BLaER1 treated with 17β-estradiol and CSF1 and Interleukin-3, amounts not matched to agents 10 nM and 100 nM (cell line): Measurements from ENCODE around the gene DHDH.

ENCODE experiments used
- H3K27ac ChIP-seq, 11 experiments: shearing (Covaris generic); formaldehyde crosslinking; 2 replicates each; pipeline ENCODE4 v1.8.1; 2022
- H3K27me3 ChIP-seq, 11 experiments: shearing (Covaris generic); formaldehyde crosslinking; 2 replicates each; pipeline ENCODE4 v1.8.1; 2022
- H3K36me3 ChIP-seq, 11 experiments: shearing (Covaris generic); formaldehyde crosslinking; 2 replicates each; pipeline ENCODE4 v1.8.1; 2022
- H3K4me1 ChIP-seq, 10 experiments: shearing (Covaris generic); formaldehyde crosslinking; 2 replicates each; pipeline ENCODE4 v1.8.1; 2022
- H3K4me2 ChIP-seq, 11 experiments: shearing (Covaris generic); formaldehyde crosslinking; 2 replicates each; pipeline ENCODE4 v1.8.1; 2022
- H3K4me3 ChIP-seq, 10 experiments: shearing (Covaris generic); formaldehyde crosslinking; 2 replicates each; pipeline ENCODE4 v1.8.1; 2022
- H3K9ac ChIP-seq, 11 experiments: shearing (Covaris generic); formaldehyde crosslinking; 2 replicates each; pipeline ENCODE4 v1.8.1; 2022
- H3K9me3 ChIP-seq, 11 experiments: shearing (Covaris generic); formaldehyde crosslinking; replicated peaks in 1 of 11; 2 replicates each; pipeline ENCODE4 v1.8.1; 2022
- H4K20me1 ChIP-seq, 11 experiments: shearing (Covaris generic); formaldehyde crosslinking; 2 replicates each; pipeline ENCODE4 v1.8.1; 2022
- Cebpa-rat ChIP-seq, 11 experiments: shearing (Covaris generic); IDR thresholded peaks; 2 replicates each; pipeline ENCODE4 v1.8.1; 2022

The DHDH gene

DNA sequence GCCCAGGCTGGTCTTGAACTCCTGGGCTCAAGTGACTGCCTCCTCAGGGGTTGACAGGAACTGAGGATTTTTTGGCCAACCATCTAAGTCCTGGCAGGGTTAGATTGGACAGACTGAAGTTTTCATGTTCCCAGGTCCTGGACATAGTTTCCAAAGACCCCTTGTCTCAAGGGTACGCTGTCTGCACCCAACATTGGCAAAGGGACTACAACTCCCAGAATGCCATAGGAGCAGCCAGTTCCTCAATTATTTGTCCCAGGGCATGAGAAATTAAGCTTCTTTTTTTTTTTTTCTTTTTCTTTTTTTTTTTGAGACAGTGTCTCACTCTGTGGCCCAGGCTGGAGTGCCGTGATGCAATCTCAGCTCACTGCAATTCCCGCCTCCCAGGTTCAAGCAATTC lies 52.7 kb downstream of the DHDH start:
- Histone ChIP-seq H3K27ac (peak overlapping the region in 1 of 11 experiments; percentile 20; a peak in 1 of 22 replicates), H3K9me3 (no peaks in the 10 kb centered on the region), H3K27me3 (no peaks in the 10 kb centered on the region), H3K36me3 (peaks cover 74 to 100% (median 90%) of the 10 kb centered on the region in 11 experiments), H3K9ac (no peak overlapping the region), H4K20me1 (peaks cover 0 to 81% (median 41%) of the 10 kb centered on the region in 11 experiments; a peak in 16 of 22 replicates), H3K4me2 (no peak overlapping the region), H3K4me1 (peaks cover 23 to 35% (median 30%) of the 10 kb centered on the region in 10 experiments), H3K4me3 (no peak overlapping the region)
- no peak for TF ChIP-seq Cebpa-rat (IDR thresholded peaks at IDR 0.05)

DNA sequence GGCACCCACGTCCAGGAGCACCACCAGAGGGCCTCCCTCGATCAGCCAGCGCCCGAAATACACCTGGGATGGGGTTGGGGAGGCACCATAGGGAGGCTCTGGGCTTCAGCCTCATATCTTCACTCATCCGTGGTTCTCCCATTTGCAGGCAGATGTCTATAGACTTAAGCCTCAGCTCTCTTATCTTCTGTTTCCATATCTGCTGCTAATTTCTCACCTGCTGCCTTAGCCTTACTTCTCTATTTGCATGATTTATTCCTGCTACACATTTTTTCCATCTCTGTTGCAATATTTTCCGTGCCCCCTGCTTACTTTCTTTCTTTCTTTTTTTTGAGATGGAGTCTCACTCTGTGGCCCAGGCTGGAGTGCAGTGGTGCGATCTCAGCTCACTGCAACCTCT lies 53.8 kb downstream of the DHDH start:
- Histone ChIP-seq H3K9ac (0 out of 22 replicates have a peak overlapping the region, but pooled peaks of 1 of the 11 experiments have one; percentile 11), H4K20me1 (peaks cover 7 to 87% (median 51%) of the 10 kb centered on the region in 11 experiments; a peak in 18 of 22 replicates), H3K9me3 (no peaks in the 10 kb centered on the region), H3K4me1 (peaks cover 31 to 43% (median 39%) of the 10 kb centered on the region in 10 experiments), H3K4me3 (no peak overlapping the region), H3K27me3 (no peaks in the 10 kb centered on the region), H3K36me3 (peaks cover 63 to 90% (median 79%) of the 10 kb centered on the region in 11 experiments), H3K27ac (no peak overlapping the region), H3K4me2 (no peak overlapping the region)
- TF ChIP-seq Cebpa-rat (IDR thresholded peaks at IDR 0.05): no peak

DNA sequence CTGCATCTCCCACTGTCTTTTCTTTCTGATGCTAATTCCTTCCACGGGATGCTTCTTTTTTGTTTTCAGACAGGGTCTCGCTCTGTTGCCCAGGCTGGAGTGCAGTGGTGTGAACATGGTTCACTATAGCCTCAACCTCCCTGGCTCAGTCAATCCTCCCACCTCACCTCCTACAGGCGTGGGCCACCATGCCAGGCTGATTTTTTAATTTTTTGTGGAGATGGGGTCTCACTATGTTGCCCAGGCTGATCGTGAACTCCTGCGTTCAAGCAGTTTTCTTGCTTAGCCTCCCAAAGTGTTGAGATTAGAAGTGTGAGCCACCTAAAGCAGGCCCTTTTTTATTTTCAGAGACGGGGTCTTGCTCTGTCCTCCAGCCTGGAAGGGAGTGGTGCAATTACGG lies 54.8 kb downstream of the DHDH start:
- Histone ChIP-seq H3K27ac (peak overlapping the region in 3 of 11 experiments; percentile 9 to 93 (median 89); a peak in 2 of 22 replicates), H4K20me1 (peaks cover 7 to 82% (median 51%) of the 10 kb centered on the region in 11 experiments; a peak in 18 of 22 replicates), H3K4me3 (no peak overlapping the region), H3K9me3 (no peaks in the 10 kb centered on the region), H3K9ac (peak overlapping the region in 7 of 11 experiments; percentile 4 to 95 (median 21); a peak in 6 of 22 replicates), H3K4me2 (peak overlapping the region in 5 of 11 experiments; percentile 95 to 100 (median 99); a peak in 9 of 22 replicates), H3K4me1 (peaks cover 31 to 43% (median 39%) of the 10 kb centered on the region in 10 experiments), H3K27me3 (no peaks in the 10 kb centered on the region), H3K36me3 (peaks cover 54 to 80% (median 69%) of the 10 kb centered on the region in 11 experiments)
- TF ChIP-seq Cebpa-rat (IDR thresholded peaks at IDR 0.05): no peak

DNA sequence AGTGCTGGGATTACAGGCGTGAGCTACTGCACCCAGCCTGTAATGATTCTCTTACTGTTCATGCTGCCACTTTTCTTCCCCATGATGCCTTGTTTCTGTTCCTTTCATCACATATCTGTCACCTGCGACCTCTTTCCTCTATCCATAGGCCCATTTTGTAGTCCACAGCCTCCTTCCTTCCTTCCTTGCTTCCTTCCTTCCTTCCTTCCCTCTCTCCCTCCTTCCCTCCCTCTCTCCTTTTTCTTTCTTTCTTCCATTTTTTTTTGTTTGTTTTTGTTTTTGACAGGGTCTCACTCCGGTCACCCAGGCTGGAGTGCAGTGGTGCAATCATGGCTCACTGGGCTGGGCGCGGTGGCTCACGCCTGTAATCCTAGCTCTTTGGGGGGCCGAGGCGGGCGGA lies 55.4 kb downstream of the DHDH start:
- Histone ChIP-seq H3K4me2 (peak overlapping the region in 8 of 11 experiments; percentile 95 to 100 (median 98); a peak in 17 of 22 replicates), H4K20me1 (peaks cover 7 to 77% (median 51%) of the 10 kb centered on the region in 11 experiments; a peak in 18 of 22 replicates), H3K9me3 (no peaks in the 10 kb centered on the region), H3K27ac (peak overlapping the region in 5 of 11 experiments; percentile 64 to 95 (median 91); a peak in 8 of 22 replicates), H3K4me1 (peaks cover 31 to 43% (median 39%) of the 10 kb centered on the region in 10 experiments), H3K9ac (peak overlapping the region in 8 of 11 experiments; percentile 18 to 95 (median 92); a peak in 10 of 22 replicates), H3K4me3 (no peak overlapping the region; a peak in 1 of 20 replicates), H3K27me3 (no peaks in the 10 kb centered on the region), H3K36me3 (peaks cover 48 to 74% (median 65%) of the 10 kb centered on the region in 11 experiments)
- no peak for TF ChIP-seq Cebpa-rat (IDR thresholded peaks at IDR 0.05)

DNA sequence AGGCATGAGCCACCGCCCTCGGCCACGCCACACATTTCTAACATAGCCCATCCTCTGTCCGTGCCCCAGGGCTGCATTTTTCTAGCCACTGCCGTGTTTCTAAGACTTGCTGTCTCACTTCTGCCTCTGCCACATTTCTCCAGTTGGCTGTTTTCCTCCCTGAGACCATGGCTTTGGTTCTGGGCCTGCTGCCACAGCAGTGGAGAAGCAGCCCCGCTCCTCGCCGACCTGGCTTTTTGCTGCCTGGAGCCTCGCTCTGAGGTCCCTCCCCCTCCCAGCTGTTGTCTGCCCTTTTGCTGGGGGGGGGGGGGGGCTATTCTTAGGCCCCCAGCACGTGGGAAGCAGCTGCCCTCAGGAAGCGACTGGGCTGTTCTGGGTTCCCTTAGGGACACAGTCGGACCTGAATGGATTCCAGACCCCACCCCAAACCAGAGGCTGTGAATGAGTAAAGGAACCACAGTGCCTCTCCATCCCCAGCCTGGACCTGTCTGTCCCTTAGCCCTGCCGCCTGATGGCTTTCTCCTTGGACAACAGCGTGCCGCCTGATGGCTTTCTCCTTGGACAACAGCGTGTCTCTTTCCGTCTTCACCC lies 56.3 kb downstream of the DHDH start:
- Histone ChIP-seq H3K9me3 (no peaks in the 10 kb centered on the region), H3K36me3 (peaks cover 39 to 65% (median 56%) of the 10 kb centered on the region in 11 experiments), H4K20me1 (peaks cover 7 to 80% (median 54%) of the 10 kb centered on the region in 11 experiments; a peak in 18 of 22 replicates), H3K4me1 (peaks cover 39 to 51% (median 45%) of the 10 kb centered on the region in 10 experiments), H3K27ac (peak overlapping the region in 10 of 11 experiments; percentile 22 to 95 (median 76); a peak in 17 of 22 replicates), H3K4me2 (peak overlapping the region; percentile 95 to 100 (median 99)), H3K4me3 (peak overlapping the region; percentile 5 to 91 (median 64); a peak in 11 of 20 replicates), H3K27me3 (no peaks in the 10 kb centered on the region), H3K9ac (peak overlapping the region; percentile 33 to 98 (median 92); a peak in 21 of 22 replicates)
- no peak for TF ChIP-seq Cebpa-rat (IDR thresholded peaks at IDR 0.05)

DNA sequence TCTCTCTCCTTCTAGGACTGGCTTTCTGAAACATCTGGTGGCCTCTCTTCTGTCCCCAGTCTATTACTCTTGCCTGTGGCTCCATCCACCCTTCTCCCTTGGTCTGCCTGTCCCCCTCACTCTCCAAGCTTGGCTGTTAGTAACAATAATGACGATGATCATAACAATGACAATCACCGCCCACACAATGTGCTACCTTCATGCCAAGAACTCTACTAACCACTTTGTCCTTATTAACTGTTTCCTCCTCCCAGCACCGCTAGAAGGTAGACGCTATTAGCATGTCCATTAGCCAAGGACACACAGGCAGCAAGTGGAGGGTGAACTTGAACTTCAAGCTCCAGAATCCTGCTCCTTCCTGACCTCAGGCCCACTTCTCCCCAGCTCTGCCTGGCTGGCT lies 56.9 kb downstream of the DHDH start:
- no peak for TF ChIP-seq Cebpa-rat (IDR thresholded peaks at IDR 0.05)
- peak overlapping the region; percentile 5 to 91 (median 64); a peak in 13 of 20 replicates for H3K4me3 ChIP-seq

DNA sequence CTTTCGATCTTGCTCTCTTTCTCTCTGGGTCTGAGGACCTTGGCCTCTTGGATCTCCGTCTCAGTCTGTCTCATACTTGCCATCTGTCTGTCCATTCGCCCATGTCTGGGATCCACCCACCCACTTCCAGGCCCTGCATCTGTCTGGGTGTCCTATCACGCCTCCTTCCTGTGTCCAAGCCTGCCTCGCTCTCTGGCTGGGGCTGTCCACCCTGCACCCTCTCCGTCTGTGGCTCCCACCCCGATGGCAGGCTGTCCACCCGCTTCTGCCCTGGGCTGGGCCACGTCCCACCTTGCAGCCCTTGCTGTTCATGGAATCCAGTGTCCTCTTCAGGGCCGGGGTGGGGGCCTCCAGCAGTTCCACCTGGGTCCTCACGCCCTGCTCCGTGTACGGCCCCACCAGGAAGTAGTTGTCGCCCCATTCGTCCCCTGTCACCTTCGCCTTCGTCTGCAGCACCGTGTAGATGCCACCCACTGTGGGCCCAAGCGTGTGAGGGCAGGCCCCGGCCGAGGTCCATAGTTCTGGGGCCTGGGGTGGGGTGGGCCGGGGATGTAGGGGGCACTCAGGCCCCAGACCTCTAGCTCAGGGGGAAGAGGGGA lies 57.6 kb downstream of the DHDH start:
- Histone ChIP-seq H3K4me3 (peak overlapping the region in 9 of 10 experiments; percentile 5 to 100 (median 89); a peak in 15 of 20 replicates), H3K9ac (peak overlapping the region; percentile 88 to 98 (median 92)), H3K4me1 (peaks cover 52 to 63% (median 59%) of the 10 kb centered on the region in 10 experiments), H3K27me3 (no peaks in the 10 kb centered on the region), H3K4me2 (peak overlapping the region; percentile 95 to 100 (median 99)), H3K9me3 (no peaks in the 10 kb centered on the region), H4K20me1 (peaks cover 19 to 81% (median 59%) of the 10 kb centered on the region in 11 experiments; a peak in 20 of 22 replicates), H3K36me3 (peaks cover 25 to 52% (median 43%) of the 10 kb centered on the region in 11 experiments), H3K27ac (peak overlapping the region in 10 of 11 experiments; percentile 82 to 97 (median 92); a peak in 19 of 22 replicates)
- no peak for TF ChIP-seq Cebpa-rat (IDR thresholded peaks at IDR 0.05)

More for the DNA sequence above, 56.9 kb downstream of the DHDH start:
- peak overlapping the region in 10 of 11 experiments; percentile 22 to 95 (median 90); a peak in 17 of 22 replicates for H3K27ac ChIP-seq
- peaks cover 45 to 57% (median 51%) of the 10 kb centered on the region in 10 experiments for H3K4me1 ChIP-seq
- H3K27me3 ChIP-seq: no peaks in the 10 kb centered on the region
- H3K9ac ChIP-seq: peak overlapping the region; percentile 33 to 98 (median 92); a peak in 21 of 22 replicates
- no peaks in the 10 kb centered on the region for H3K9me3 ChIP-seq
- H3K36me3 ChIP-seq: peaks cover 33 to 59% (median 50%) of the 10 kb centered on the region in 11 experiments
- H3K4me2 ChIP-seq: peak overlapping the region; percentile 95 to 100 (median 99)
- peaks cover 13 to 81% (median 54%) of the 10 kb centered on the region in 11 experiments; a peak in 20 of 22 replicates for H4K20me1 ChIP-seq

DNA sequence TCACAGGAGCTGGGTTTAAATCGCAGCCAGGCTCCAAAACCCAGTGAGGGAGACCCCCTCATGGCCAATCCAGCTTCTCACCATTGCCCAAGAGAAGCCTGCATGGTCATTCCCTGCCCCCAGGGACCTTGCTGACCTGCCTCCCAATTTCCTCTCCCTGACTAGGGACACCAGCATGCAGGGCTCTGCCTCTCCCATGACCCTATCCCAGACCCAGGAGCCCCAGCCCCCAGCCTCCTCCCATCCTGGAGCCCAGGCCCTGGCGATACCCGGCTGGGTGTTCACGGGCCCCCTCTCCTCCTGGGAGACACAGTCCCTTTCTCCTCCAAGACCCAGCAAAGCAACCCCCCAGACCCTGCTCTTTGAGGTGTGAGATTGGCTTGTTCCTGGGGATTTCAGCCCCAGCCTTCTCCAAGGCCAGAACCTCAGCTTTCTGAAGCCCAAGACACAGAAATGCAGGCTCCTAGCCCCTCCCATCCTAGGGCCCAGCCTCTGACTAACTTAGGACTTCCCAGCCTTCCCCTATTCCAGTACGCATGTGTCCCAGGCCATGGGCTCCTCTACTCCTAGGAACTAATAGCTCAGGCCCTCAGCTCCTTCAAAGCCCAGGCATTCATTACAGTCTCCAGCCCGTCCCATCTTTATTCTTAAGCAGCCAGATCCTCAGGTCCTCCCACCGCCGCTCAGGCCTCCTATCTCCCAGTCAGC lies 58.5 kb downstream of the DHDH start:
- H3K4me1 ChIP-seq: peaks cover 53 to 67% (median 61%) of the 10 kb centered on the region in 10 experiments
- H3K36me3 ChIP-seq: peaks cover 17 to 47% (median 34%) of the 10 kb centered on the region in 11 experiments
- H3K4me3 ChIP-seq: peak overlapping the region; percentile 81 to 100 (median 90)
- peak overlapping the region; percentile 95 to 100 (median 99) for H3K4me2 ChIP-seq
- H3K9me3 ChIP-seq: no peaks in the 10 kb centered on the region
- H3K27me3 ChIP-seq: no peaks in the 10 kb centered on the region
- peaks cover 21 to 81% (median 61%) of the 10 kb centered on the region in 11 experiments; a peak in 20 of 22 replicates for H4K20me1 ChIP-seq
- H3K27ac ChIP-seq: peak overlapping the region; percentile 68 to 97 (median 91)
- peak overlapping the region; percentile 88 to 98 (median 92) for H3K9ac ChIP-seq
- no peak for TF ChIP-seq Cebpa-rat (IDR thresholded peaks at IDR 0.05)
